Stimulated activated naive CD4-positive, alpha-beta T cell treated with Interleukin-2 at 50 U/mL for 16 hours (primary cell): ENCODE measurements around the gene HNRNPA0.
A peak's percentile ranks its signal among the peaks of the same experiment; 100 is the strongest.

ENCODE experiments used
- DNase-seq: peaks from one replicate; lab custom pipeline; 2025; lab: John Stamatoyannopoulos, UW

The HNRNPA0 gene

DNA sequence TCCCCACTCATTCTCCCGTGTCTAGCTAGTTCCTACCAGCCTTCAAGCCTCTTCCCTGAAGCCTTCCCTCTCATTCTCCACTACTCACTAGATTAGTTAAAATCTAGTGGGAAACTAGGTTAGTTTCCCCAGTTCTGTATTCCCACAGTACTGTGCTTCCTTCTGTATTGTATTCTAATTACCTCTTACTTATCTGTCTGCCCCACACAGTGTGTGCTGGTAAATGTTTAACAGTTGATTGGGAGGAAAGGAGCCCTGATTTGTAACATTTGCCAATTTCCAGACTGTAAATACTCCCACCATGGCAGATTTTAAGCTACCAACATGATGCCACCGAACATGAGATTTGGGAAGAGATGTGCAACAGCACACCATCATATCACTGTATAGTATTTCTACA is 26.5 kb downstream of the HNRNPA0 start:
- no peak for DNase-seq

DNA sequence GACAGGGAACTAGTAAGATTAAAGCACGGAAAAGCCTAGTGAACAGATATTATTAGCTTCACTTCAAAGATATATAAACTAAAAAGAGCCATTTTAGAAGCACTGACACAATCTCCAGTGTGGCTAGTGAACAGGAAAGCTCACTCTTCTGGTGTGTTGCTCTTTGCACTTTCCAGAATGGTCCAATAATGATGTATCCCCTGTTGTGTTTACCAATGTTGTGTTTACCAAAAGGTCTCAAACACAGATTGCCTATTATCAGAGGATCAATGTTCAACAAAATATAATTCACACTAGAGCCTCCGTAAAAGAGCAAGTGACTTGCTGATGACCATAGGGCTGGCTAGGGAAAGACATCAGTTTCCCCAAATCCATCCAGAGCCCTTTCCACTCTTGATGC is 29.9 kb downstream of the HNRNPA0 start:
- DNase-seq: no peak

DNA sequence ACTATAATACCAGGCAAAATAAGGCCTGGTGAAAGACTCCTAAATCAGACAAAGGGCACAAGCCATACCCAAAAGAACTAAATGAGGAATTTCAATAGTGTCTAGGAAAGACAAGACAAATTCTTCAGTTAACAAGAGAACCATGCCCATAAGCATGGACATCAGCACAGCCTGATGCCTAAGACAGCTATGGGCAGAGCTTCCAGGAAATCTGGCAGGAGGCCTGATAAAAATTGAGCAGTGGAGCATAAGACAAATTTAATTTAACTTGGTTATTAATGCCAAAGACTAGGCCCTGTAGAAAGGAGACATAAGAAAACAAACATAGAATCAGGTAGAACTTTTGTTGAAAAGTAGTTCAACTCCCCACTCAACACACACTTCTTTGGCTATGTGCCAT is 35.6 kb downstream of the HNRNPA0 start:
- DNase-seq: no peak

DNA sequence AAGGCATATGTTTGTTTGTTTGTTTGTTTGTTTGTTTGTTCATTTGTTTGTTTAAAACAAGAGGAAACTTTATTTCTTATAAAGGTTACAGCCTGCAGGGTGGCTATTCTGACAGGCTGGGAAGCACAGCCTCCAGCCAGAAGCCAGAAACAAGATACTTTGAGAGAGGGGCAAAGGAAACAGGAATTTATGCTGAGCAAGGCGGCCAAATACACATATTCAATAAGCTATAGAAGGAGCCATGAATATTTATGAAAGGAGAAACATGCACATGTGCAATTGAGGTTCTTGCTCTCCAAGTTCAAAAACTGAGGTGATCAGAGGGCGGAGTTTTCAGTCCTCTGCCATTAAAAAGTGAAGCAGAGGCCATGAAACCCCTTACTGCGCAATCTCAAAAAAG is 37.8 kb downstream of the HNRNPA0 start:
- no peak for DNase-seq

DNA sequence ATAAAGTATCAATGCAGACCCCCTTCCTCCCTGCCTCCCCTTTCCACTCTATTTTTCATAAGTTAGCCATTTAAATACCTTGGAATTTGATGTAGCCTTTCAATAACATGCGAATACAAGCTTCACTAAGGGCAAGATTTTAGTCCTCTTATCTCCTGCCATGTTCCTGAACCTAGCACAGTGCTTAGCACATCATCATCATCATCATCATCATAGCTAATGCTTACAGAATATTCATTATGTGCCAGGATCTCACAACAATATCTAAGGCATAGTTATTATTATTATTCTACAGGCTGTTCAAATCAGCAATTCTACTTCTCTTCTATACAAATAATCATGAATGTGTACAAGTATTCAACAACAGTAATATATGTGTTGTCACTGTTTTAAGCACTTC is 38.7 kb downstream of the HNRNPA0 start:
- no peak for DNase-seq

DNA sequence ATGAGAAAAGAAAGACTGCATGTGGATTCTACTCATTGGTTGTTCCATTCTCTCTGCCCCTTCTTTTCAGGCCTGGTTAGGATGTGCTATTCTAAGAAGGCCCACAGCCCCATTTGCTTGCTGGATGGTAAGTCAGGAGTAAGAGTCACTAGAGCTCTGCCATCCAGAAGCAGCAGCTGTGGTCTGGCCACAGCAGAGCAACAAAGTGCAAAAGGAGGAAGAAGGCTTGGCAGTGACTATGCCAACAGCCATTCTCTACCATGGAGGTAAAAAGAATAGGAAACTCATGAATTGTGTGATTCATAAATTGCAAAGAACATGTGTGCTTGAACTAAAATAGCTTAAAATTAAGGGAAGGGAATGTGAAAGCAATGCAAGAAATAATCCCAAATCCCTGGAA is 39.2 kb downstream of the HNRNPA0 start:
- no peak for DNase-seq

DNA sequence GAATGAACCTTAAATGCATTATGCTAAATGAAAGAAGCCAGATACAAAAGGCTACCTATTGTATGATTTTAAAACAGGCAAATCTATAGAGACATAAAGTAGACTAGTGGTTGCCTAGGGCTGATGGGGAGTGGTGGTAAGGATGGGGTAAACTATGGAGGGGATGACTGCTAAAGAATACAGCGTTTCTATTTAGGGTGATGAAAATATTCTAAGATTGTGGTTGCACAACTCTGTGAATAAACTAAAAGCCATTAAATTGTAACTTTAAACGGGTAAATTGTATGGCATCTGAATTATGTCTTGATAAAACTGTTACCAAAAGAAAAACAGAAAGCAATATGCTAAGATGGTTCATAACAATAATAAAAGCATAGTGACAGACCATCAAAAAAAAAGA is 39.7 kb downstream of the HNRNPA0 start:
- DNase-seq: no peak

DNA sequence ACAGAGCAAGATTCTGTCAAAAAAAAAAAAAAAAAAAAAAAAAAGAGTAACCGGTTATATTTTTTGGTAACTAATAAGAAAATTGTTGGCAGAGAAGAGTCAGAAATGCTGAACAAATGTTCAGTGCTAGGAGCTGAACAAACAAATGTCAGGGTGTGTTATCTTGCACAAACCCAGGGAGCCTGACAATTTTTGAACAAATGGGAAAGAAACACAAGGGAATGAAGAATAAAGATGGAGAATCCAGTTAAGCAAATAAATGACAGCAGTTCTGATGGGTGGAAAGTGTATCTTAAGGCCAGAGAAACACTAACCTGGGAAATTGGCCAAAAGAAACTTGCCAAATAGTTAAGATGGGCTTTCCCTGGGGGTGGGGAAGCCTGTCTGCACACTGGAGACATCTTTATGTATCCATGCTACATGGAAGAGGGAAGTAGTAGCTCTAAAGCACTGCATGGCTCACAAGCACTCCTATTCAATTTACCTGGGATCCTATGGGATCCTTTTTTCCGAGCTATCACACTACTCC is 42.0 kb downstream of the HNRNPA0 start:
- DNase-seq: no peak

DNA sequence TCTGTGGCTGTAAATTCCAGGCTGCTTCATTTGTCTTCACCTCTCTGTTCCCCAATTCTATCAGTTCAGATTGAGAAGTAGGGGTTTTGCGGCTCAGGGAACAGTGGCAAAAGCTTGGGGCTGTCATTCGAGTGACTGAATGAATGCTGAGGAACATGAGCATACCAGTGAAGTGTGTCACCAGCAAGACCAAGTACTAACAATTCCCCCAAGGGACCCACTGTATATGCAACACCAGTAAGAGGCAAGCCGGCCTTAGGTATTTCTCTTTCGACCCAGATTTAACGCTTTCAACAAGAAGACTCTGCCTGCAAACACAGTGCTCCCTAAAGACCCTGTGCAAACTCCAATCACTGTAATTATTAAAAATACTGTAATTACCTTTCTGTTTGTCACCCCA is 44.1 kb downstream of the HNRNPA0 start:
- no peak for DNase-seq

DNA sequence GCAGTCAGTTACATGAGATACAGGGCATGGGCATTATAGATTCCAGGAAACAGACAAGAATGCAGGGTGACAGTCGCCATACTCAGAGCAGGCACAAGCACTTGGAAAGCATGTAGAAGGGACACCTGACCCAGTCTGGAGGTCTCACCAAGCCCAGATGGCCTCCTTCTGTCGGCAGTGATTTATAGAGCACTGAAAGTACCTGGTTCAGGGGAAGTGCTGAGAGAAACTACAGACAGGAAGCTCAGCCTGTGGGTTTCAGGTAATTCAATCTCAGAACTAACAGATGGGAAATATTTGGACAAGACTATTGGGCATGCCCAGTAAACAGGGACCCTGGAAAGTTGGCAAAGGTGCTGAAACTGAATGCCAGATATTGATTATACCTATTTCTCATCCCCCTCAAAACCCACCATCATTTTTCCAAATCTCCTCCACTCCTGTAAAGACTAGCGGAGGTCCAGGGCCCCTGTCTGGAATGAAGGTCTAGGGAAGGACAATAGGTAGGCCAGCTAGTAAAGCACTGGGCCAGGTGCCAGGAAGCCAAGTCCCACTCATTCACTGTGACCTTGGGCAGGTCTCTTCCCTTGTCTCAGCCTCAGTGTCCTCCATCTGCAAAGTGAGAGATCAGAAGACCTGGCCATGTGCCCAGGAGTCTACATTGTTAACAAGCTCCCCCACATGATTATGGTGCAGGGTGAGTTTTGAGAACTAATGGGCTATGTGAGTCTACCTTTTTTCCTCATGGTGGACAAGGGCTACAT is 45.2 kb downstream of the HNRNPA0 start:
- no peak for DNase-seq

DNA sequence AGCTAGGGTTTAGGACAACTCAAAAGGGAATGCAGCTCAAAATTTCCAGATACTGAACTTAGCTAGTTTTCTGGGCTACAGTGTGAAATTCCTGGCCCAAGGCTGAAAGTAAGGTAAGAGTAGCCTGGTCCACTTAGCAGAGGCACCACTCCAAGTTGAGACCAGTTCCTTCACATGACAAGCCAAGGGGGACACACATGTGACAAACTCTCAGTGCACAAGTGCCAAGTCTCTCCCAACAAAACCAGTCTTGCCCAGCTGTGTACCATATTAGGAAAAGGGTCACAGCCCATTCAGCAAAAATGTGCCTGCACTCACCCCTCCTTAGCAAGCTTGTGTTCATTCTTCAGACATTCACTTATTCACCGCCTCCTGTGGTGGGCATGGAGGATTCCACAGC is 46.1 kb downstream of the HNRNPA0 start:
- no peak for DNase-seq

DNA sequence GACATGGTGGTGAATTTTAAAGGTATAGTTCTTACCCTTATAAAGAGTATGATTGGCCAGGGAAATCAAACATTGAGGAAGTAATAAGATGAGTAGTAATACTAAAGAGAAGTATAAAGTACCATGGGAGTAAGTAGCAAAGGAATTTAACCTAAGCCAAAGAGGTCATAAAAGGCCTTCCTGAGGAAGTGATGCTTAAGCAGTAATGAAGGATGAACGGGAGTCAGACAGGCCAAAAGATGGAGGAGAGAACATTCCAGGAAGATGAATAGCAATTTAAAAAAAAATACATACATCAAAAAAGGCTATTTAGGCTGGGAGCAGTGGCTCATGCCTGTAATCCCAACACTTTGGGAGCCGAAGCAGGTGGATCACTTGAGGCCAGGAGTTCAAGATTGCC is 47.3 kb downstream of the HNRNPA0 start:
- DNase-seq: no peak

DNA sequence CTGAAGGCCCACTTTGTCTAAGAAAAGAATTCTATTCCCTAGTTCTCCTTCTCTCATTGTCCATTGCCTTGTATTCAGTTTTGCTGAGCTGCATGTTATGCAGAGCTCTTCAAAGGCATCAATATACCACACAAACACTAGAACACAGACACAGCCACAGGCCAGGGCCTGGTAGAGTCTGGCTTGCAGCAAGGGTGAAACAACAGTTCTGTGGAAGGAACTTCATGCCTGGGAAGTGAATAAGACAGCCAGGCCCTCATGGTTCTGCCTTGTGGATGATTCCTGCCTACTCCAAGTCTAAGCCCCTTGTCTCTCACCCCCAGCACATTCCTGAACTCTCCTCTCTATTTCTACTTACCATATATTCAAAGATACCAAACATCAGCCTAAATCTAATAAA is 49.1 kb downstream of the HNRNPA0 start:
- DNase-seq: no peak

DNA sequence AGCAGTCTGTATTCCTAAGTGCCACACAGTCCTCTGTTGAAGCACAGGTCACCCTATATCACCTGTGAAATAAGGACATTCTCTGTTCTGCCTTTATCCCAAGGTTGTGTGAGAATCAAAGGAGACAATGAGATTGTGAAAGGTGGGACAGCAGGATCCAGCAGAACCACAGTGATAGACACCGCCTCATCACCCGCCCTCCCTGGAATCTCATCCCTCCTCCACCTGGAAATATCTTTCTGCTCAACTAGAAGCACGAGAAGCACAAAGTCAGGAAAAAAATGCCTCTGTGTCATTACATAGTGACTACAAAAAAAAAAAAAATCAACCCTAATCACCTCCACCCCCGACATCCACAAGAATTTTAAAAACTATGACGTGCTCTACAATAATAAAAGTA is 50.6 kb downstream of the HNRNPA0 start:
- DNase-seq: no peak

DNA sequence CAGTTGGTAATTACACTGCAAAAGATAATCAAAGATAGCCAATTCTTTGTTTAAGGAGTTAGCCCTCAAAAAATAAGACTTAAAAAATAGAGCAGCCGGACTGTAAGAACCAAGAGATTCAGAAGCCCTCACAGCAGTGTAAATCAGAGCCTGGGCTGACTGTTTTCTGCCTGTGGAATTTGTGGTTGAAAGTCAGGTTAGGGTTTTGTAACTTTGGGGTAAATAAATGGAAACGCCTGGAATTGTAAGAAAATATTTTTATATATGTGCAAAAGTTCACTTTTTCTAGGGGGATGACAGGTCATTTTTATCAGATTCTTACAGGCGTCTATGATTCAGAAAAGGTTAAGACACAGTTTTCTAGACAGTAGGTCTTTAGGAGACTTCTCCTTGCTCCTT is 53.9 kb downstream of the HNRNPA0 start:
- no peak for DNase-seq

DNA sequence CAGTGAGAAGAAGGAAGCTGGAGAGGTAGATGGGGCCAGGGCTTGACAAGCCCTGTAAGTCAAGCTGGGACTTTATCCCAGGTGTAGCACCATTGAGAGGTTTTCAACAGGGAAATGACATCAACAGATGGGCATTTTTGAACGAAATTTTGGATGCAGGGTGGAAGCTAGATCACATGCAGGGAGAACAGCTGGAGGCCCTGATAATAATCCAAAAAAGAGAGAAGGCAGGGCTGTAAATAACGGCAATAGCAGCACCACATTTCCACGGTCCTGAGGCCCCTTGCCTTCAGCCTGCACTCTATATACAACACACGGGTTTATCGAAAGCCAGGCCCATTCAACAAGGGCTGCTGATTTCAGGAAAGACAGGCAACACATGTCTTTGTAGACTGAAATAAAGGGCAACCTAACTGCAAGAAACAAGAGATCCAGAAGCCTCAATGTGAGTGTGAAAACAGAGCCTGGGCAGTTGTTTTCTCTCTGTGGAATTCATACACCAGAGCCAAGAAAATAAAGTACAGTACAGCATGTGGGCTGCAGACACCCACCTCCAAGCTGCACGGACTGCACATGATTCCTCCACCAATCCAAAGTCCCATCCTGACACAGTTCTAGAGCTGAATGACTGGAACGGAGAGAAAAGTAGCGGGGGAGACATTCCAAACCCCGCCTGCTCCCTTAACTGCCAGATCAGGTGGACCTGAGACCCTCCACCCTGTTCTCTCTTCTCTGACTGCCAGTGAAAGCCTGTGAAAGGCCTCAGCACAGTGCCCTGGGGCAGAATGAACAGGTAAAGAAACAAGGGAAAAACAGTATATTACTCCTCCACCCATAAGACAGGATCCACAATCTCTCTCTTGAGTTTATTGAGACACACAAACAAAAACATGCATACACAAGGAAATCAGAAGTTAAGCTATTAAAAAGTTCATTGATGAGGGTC is 54.6 kb downstream of the HNRNPA0 start:
- DNase-seq: no peak

DNA sequence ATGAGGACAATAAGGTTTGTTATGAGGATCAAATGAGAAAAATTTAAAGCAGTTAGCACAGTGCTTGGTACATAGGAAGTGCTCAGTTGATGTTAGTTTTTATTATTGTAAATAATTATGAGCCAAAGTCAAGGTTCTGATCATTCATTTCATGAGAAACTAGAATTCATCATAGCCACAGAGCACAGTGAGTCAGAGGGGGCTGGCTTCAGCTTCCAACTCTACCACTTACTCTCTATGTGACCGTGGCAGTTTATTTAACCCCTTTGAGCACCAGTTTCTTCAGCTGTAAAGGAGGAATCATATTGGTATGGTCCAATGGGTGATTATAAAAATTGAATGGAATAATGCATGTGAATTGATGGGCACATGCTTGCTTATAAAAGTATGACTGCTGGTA is 57.7 kb downstream of the HNRNPA0 start:
- DNase-seq: peak; percentile 47

DNA sequence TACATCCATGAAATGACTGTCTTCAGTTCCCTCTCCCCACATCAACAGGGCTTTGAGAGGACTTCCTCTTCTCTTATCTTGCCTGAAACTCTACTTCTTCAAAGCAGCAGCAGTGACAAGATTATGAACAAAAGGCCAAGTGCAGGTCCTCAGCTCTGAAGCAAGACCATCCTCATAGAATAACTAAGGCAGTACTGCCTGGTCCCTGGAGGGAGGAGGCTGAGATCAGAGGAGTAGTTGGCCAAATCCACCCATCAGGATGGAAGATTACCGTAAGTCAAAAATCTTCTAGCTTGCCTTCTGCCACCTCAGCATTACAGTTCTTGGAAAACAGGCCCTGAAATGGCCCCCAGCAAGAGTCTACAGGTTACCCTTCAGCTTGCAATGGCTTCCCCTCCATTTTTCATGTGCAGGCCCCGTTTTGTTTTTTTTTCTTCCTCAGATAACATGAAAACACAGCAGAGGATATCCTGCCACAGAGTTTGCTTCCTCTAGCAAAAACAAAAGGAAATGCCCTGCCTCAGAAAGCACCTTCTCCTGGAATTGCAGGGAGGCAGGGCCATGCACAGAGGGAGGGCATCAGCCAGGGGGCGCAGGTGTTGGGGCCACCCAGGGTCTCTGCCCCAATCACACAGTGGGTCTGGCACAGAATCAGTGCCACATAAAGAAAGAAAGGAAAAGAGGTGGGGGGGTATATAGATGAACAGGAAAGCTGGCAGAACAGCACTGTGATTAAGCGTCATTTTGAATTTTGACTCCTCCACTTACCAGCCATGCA is 58.3 kb downstream of the HNRNPA0 start:
- DNase-seq: no peak
